ENCODE measurements around the gene LGALS7.
"Not testable (repeated sequence)": the region's sequence is repeated elsewhere in the genome, so short reads cannot be mapped to it uniquely, and the experiment has no call there.

Gene LGALS7

DNA sequence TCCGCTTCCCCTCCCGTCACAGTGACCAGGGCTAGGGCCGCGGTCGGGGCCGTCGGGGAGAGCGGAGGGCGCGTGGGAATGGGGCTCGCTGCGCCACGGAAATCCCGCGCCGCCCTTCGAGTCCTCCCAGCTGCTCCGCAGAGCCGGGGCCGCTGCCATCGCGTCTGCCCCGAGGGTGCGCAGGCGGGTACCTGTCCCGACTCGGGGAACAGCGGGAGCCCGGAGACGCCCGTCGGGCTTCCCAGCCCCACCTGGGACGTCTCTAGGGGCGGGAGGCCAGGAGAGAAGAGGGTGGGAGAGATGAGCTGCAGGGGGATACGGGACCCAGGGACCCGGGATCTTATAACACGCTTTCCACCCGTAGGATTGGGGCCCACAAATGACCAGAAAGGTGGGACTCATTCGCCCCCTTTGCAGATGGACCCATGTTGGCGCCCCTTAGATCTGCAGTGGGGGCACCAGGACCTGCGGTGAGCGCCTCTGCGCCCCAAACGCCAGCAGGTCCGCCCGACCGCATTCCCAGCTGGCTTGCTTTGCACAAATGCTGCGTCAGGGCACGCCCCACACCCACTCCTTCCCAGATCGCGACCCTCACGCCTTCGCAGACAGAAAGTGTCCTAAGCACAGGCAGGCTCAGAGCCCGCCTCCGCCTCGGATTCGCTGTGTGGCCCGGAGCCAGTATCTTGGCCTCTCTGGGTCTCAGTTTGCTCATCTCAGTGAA lies 2.9 kb downstream of the LGALS7 start:
- DNase-seq: not testable (repeated sequence)

DNA sequence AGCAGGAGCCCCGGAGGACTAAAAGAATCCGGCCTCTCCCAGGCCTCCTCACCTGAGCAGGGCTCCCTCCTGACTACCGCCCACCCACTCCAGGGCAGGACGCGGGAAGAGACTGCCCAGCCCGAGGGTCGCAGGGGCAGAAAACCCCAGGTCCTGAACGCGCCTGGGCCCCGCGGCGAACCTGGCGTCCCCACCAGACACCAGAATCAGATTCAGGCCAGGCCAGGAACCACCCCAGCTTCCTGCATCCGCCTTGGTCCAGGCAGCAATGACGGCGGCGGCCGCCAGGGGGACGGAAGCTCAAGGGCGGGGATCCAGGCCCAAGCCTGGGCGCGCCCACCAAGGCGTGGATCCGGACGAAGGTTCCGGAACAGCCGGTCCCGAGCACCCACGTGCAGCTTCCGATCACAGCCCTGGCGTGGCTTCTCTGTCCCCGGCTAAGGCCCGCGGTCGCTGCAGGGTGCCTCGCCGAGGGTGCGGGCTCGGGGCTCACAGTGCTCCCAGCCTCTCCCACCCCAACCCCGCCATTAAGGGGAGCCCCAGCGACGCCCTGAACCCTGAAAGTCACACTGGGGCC lies 3.6 kb downstream of the LGALS7 start:
- peak; percentile 90 for DNase-seq

DNA sequence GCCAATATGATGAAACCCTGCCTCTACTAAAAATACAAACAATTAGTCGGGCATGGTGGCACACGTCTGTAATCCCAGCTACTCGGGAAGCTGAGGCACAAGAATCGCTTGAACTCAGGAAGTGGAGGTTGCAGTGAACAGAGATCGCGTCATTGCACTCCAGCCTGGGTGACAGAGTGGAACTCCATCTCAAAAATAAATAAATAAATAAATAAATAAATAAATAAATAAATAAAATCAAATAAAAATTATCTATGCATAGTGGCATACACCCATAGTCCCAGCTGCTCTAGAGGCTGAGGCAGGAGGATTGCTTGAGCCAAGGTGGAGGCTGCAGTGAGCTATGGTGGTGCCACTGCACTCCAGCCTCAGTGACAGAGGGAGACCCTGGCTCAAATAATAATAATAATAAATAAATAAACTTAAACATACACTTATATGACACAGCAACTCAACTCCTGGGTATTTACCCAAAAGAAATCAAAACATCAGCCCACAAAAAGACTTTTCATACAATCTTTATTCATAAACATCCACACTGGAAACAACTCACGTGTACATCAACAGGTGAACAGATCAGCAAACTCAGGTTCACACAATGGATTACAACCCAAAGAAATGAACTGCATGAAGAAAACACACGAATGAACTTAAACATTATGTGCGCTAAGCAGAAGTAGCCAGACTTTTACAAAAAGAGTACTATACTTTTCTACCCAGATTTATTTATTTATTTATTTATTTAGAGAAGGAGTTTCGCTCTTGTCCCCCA lies 6.9 kb downstream of the LGALS7 start:
- DNase-seq: no peak

DNA sequence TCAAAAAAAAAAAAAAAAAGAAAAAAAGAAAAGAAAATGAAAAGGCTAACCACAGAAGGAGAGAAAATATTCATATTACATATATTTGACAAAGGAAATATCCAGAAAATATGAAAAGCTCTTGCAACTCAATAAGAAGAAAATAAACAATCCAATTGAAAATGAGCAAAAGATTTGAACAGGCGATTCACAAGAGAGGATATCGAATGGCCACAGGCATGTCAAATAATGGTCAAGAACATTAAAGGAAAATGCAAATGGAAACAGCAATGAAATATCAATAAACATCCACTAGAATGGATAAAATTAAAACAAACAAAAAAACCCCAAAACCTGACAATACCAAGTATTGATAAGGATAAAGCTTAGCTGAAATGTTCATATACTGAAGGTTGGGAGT lies 8.1 kb downstream of the LGALS7 start:
- no peak for DNase-seq

DNA sequence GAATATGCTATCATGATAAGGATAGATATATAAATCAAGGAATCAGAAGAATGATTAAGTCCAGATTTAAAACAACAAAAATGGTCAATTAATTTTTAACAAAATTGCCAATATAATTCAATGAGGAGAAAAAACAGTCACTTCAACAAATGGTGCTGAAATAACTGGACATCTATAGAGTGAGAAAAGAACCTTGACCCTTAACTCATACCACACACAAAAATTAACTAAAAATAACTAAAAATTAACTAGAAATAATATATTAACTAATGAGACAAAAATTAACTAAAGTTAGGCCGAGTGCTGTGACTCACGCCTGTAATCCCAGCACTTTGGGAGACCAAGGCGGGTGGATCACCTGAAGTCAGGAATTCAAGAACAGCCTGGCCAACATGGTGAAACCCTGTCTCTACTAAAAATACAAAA lies 9.5 kb downstream of the LGALS7 start:
- DNase-seq: no peak

DNA sequence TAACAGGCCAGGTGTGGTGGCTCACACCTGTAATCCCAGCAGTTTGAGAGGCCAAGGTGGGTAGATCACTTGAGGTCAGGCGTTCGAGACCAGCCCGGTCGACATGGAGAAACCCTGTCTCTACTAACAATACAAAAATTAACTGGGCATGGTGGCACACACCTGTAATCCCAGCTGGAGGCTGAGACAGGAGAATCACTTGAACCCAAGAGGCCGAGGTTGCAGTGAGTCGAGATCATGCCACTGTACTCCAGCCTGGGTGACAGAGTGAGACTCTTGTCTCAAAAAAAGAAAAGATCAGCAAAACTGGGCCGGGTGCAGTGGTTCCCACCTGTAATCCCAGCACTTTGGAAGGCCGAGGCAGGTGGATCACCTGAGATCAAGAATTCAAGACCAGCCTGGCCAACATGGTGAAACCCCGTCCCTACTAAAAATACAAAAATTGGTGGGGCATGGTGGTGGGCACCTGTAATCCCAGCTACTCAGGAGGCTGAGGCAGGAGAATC lies 11.4 kb downstream of the LGALS7 start:
- DNase-seq: not testable (repeated sequence)

GRCh38 chr19:38760805-38761517 lies 12.4 kb downstream of the LGALS7 start:
- not testable (repeated sequence) for DNase-seq

GRCh38 chr19:38759590-38760003 lies 13.7 kb downstream of the LGALS7 start:
- no peak for DNase-seq

GRCh38 chr19:38754196-38754595 lies 19.1 kb downstream of the LGALS7 start:
- not testable (repeated sequence) for DNase-seq

DNA sequence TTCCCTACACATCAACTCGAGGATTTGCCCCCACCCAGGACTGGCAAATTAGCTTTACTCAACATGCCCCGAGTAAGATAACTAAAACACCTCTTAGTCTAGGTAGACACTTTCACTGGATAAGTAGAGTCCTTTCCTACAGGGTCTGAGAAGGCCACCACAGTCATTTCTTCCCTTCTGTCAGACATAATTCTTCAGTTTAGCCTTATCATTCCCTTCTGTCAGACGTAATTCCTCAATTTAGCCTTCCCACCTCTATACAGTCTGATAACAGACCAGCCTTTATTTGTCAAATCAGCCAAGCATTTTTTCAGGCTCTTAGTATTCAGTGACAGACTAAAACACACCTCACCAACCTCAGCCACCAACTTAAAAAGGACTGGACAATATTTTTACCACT lies 19.5 kb downstream of the LGALS7 start:
- DNase-seq: not testable (repeated sequence)

- DNase-seq: no peak
These were observed 28.0 kb downstream of the LGALS7 start for GRCh38 chr19:38745316-38745715.

- no peak for DNase-seq
These were observed 28.4 kb downstream of the LGALS7 start for GRCh38 chr19:38744874-38745273.

DNA sequence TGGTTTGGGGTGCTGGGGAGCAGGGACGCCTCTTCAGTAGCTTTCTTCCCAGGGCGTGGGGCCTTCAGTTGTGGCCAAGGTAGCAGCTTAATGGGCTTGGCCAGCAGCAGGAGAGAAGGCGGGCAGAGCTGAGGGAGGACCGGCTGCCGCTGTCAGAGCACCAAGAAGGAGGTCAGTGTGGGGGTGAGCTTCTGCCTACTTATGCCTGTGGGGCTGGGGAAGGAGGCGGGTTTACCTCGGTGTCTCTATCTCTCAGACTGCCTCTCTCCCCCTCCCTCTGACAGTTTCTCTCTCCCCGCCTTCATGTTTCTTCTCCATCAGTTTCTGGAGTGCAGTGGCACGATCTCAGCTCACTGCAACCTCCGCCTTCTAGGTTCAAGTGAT lies 29.0 kb downstream of the LGALS7 start, which contains the start of gene CAPN12:
TSS of gene CAPN12 (minus strand) at position 177 of the 384 bp plus-strand sequence. CDS start 309 bp downstream, outside the sequence.
- no peak for DNase-seq

DNA sequence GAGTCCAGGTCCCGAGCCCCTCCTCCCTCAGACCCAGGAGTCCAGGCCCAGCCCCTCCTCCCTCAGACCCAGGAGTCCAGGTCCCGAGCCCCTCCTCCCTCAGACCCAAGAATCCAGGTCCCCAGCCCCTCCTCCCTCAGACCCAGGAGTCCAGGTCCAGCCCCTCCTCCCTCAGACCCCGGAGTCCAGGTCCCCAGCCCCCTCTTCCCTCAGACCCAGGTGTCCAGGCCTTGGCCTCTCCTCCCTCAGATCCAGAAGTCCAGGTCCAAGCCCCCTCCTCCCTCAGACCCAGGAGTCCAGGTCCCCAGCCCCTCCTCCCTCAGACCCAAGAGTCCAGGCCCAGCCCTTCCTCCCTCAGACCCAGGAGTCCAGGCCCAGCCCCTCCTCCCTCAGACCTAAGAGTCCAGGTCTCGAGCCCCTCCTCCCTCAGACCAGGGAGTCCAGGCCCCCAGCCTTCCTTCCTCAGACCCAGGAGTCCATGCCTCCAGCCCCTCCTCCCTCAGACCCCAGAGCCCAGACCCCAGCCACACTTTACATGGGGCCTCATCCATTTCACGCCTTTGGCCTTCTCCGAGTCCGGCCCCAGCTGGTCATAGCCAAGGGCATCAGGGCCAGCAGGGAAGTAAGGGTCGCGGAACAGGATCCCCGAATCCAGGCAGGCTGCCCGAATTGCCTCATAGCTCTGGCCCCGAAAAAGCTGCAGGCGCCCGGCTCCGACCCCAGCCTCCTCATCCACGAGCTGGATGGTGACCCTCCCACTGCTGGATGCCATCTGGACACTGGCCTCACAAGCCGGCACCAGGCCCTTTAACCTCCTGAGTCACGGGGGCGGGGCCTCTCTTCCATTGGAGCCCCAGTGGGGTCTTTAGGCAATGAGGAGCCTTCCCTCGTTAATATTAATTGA lies 29.7 kb downstream of the LGALS7 start:
- no peak for DNase-seq

- no peak for DNase-seq
These were observed 30.4 kb downstream of the LGALS7 start for GRCh38 chr19:38742906-38743305.

DNA sequence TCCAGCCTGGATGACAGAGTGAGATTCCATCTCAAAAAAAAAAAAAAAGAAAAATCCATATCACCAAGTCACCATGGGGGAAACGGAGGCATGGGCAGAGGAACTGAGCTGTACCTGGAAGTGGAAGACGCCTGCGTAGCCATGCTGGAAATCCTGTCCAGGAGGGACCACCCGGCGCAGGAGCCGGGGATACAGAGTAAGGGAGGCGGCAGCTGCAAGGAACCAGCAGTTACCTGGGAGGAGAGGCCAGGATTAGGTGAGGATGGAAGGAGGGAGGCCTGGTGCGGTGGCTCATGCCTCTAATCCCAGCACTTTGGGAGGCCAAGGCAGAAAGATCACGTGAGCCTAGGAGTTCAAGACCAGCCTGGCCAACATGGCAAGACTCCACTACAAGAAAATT lies 31.0 kb downstream of the LGALS7 start:
- DNase-seq: no peak

DNA sequence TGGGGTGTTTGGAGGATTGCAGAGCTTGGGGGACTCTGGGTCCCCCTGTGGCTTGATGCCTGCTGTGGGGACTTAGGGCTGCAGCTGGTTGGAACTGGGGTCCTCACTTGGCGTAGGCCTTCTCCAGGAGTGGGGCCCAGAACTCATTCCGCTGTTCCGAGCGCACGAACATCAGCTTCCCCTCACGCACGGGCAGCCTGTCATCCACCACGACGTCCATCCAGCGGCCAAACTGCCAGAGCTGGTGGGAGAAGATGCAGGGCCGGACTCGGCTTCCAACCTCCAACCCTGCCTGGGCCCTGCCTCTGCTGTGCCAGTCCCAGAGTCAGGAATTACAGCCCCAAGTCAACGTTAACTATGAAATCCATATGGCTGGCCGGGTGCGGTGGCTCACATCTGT lies 31.6 kb downstream of the LGALS7 start:
- no peak for DNase-seq

- no peak for DNase-seq
These were observed 32.4 kb downstream of the LGALS7 start for GRCh38 chr19:38740932-38741331.

DNA sequence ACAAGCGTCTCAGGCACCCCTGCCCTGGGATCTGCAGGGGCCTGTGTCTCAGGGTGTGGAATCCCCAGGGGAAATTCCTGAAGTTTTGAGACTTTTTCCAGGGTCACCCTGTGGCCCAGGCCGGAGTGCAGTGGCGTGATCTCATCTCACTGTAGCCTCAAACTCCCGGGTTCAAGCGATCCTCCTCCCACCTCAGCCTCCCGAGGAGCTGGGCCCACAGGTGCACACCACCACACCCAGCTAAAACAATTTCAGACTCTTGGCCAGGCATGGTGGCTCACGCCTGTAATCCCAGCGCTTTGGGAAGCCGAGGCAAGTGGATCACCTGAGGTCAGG lies 33.1 kb downstream of the LGALS7 start:
- DNase-seq: no peak

DNA sequence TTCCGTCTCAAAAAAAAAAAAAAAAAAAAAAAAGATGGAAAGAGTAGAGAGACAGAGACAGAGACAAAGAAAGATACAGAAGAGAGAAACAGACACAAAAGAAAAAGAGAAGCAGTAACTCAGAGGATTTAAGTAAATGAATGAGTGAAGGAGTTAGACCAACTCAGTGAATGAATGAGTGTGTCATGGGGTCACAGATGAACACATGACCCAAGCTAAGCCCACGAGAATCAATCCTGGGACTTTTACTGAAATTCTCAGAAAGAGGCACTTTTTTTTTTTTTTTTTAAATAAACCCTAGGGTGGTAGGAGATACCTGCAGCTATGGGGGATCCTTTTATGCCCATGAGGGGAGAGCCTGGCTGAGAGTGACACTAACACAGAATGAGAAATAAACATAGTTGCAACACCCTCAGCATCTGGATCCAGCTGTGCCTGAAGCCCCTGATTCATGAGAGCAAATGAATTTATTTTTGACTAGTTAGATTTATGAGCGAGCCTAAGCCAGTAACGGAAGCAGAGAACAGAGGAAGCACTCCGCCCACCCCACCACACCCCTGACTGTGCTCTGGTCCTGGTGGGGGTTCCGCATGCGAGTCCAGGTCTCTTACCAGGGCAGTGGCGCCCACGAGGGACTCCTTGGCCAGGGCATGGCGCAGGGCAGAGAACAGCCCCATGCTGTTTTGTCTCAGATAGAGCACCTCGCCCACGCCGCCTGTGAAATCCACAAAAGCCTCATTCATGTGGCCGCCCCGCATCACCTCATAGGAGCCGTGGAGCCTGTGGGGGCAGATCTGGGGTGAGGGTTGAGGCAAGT lies 33.7 kb downstream of the LGALS7 start:
- no peak for DNase-seq
